Heart left ventricle (tissue), 16 donors: ENCODE data around the gene ANKRD2. TPM values are rescaled to one million over a fixed set of nuclear protein-coding genes. Genes with fewer than 3 reads are reported as not detected.
A peak's percentile ranks its signal among the peaks of the same experiment; 100 is the strongest.

Experiments
- ATAC-seq, 4 donors: fragments of 200-7000 bp; cut with Tn5 transposase; one replicate each; pipeline ENCODE4 v1.9.1; 2020 to 2022; ENCODE audit warnings: moderate library complexity in 4 of 4, mild to moderate bottlenecking in 3 of 4, moderate number of reproducible peaks in 1 of 4
- DNase-seq, 5 donors: peaks; one replicate each; pipeline ENCODE4 v3.0.0-alpha.2; 2020
- H3K27ac ChIP-seq, 12 donors: fragments of 200-600 bp; sonication (generic) in 4 of 12; one replicate each; pipeline versions ENCODE4 v1.5.0 to v1.8.0; 2016 to 2022; ENCODE audit warnings: mild to moderate bottlenecking in 2 of 12
- H3K27me3 ChIP-seq, 9 donors: fragments of 200-600 bp; sonication (generic) in 2 of 9; one replicate each; pipeline versions ENCODE4 v1.5.1 to v1.8.0; 2016 to 2022; ENCODE audit warnings: mild to moderate bottlenecking in 3 of 9
- H3K36me3 ChIP-seq, 9 donors: fragments of 200-600 bp; sonication (generic) in 2 of 9; one replicate each; pipeline versions ENCODE4 v1.5.0 to v1.8.0; 2018 to 2022; ENCODE audit warnings: mild to moderate bottlenecking in 2 of 9
- H3K4me1 ChIP-seq, 12 donors: fragments of 200-600 bp; sonication (generic) in 4 of 12; one replicate each; pipeline versions ENCODE4 v1.5.0 to v1.8.0; 2016 to 2022; ENCODE audit warnings: mild to moderate bottlenecking in 3 of 12
- H3K4me3 ChIP-seq, 12 donors: fragments of 200-600 bp; sonication (generic) in 4 of 12; one replicate each; pipeline versions ENCODE4 v1.5.0 to v1.8.0; 2017 to 2022; ENCODE audit warnings: mild to moderate bottlenecking in 9 of 12, moderate library complexity in 4 of 12
- H3K9me3 ChIP-seq, 12 donors: fragments of 200-600 bp; sonication (generic) in 4 of 12; one replicate each; pipeline versions ENCODE4 v1.5.0 to v1.8.0; 2016 to 2022; ENCODE audit warnings: mild to moderate bottlenecking in 1 of 12
- CTCF ChIP-seq, 12 donors: fragments of 200-600 bp; sonication (generic) in 4 of 12; IDR thresholded peaks; one replicate each; pipeline versions ENCODE4 v1.5.0 to v1.8.0; 2018 to 2022; ENCODE audit warnings: antibody characterized with exemption in 12 of 12, mild to moderate bottlenecking in 5 of 12
- POLR2A ChIP-seq, 2 donors: fragments of 450-650 bp; IDR thresholded peaks; one replicate each; pipeline ENCODE4 v1.6.1; 2017; ENCODE audit warnings: antibody characterized with exemption in 2 of 2, mild to moderate bottlenecking in 2 of 2, moderate library complexity in 2 of 2
- WGBS, 4 donors: extraction: QIAGEN DNeasy Blood & Tissue Kit in 2 of 4; methylation state at CpG; one replicate each; pipeline versions ENCODE4 v1.1.5 to v1.1.7; 2013 to 2018; 5-methylcytosine and 5-hydroxymethylcytosine counted together
- intact Hi-C, 10 donors: fragments of 100-400 bp; cut with DNase I; formaldehyde crosslinking; loops; one replicate each; pipeline versions ENCODE4 v1.11.1 to v1.14.2; 2022
- polyA plus RNA-seq, 2 donors: library from polyadenylated mRNA; stranded (reverse); fragments of 200-250 nt; gene quantifications; one replicate each; pipeline ENCODE4 v1.2.3, GENCODE V29; 2013
- total RNA-seq, 9 donors: library from RNA; depleted of rRNA in 2 of 9; stranded (reverse); fragments of >200 nt in 2 of 9; fragmentation: NEBNext Ultra II Directional in 3 of 9; extraction: Animal tissue kit (Norgen Biotek cat#: 25700) in 3 of 9; gene quantifications; one replicate each; pipeline versions ENCODE4 v1.1.0 to v1.2.4, GENCODE V29; 2016 to 2023
- donor health status: ischemic (EF 13 %, LVEDD 7.1; RV severe dilation, severe dysfunction).
- donor health status: healthy with polysubstance abuse.
- donor health status: DM: no; HTN: yes; CAD: no.
- donor health status: DM: no; HTN: no; CAD: no.
- donor health status: ischemic (EF 25% LVEDD 6.9; RV normal size, moderate dysfunction).
- donor health status: ischemic (EF 25% LVEDD 5.7; RV mildly dilated, moderate dysfunction).
- donor health status: healthy.
- donor health status: DM: yes; HTN: yes; CAD: no.
- donor health status: ischemic (EF 35%, LVEDD 5.7; RV mildly dilated, moderate dysfunction).
- donor health status: nonischemic (EF 11% LVEDD 7.7; RV severe dilation, severe dysfunction).
- donor health status: DM: yes; HTN: yes; CAD: no.
- donor health status: PGD.
- donor health status: ischemic (EF 29% LVEDD 5.4; RV normal size, mild dysfunction).
- donor health status: nonischemic (EF 23%, LVEDD 6.1; RV moderate dilation, normal function).

ANKRD2 gene
- total and polyA plus RNA-seq, 11 donors: 56.7 to 2,367 (median 517) TPM

- WGBS, 4 donors: 75 to 89% (median 86%) methylated on average over 2 of the region's 2 CpGs
- no peaks in the 10 kb centered on the region for H3K27me3 ChIP-seq
- H3K36me3 ChIP-seq: no peaks in the 10 kb centered on the region
- H3K9me3 ChIP-seq: no peaks in the 10 kb centered on the region
- peak overlapping the region in 8 of 12 donors; percentile 22 to 96 (median 85) for H3K27ac ChIP-seq
- no peak for ATAC-seq
- H3K4me1 ChIP-seq: peaks cover 0 to 36% (median 3%) of the 10 kb centered on the region in 12 donors
- H3K4me3 ChIP-seq: no peak overlapping the region
- TF ChIP-seq CTCF (IDR thresholded peaks at IDR 0.05): no peak
- TF ChIP-seq POLR2A (IDR thresholded peaks at IDR 0.05): no peak
- intact Hi-C loops: no loop called here
- no peak for DNase-seq
Observed at GRCh38 chr10:97587183-97587582, 14.6 kb downstream of the ANKRD2 start.

- TF ChIP-seq CTCF (IDR thresholded peaks at IDR 0.05): no peak
- TF ChIP-seq POLR2A (IDR thresholded peaks at IDR 0.05): no peak
- intact Hi-C loops: no loop called here
- Histone ChIP-seq H3K36me3 (no peaks in the 10 kb centered on the region), H3K4me3 (no peak within 1 kb of the TSS), H3K9me3 (no peaks in the 10 kb centered on the region), H3K27ac (peak within 1 kb of the TSS in 2 of 12 donors; percentile 2 to 43), H3K4me1 (peaks cover 0 to 33% (median 8%) of the 10 kb centered on the region in 12 donors), H3K27me3 (no peaks in the 10 kb centered on the region)
- 55 to 79% (median 68%) methylated on average over 2 to 3 of the region's 3 CpGs for WGBS, 4 donors
- ATAC-seq (no peak), DNase-seq (peak in 1 of 5 donors; percentile 37)
Observed at GRCh38 chr10:97589479-97589878, 16.9 kb downstream of the ANKRD2 start, which contains the start of gene C10orf62. Gene C10orf62 (plus strand): TSS chr10:97589721. CDS start chr10:97589898, 177 bp downstream.

GRCh38 chr10:97590082-97590747 lies 17.6 kb downstream of the ANKRD2 start:
- H3K27ac ChIP-seq: peak overlapping the region in 1 of 12 donors; percentile 23
- no peaks in the 10 kb centered on the region for H3K27me3 ChIP-seq
- H3K4me3 ChIP-seq: no peak overlapping the region
- H3K36me3 ChIP-seq: no peaks in the 10 kb centered on the region
- TF ChIP-seq POLR2A (IDR thresholded peaks at IDR 0.05) (no peak), CTCF (IDR thresholded peaks at IDR 0.05) (no peak)
- no peaks in the 10 kb centered on the region for H3K9me3 ChIP-seq
- peak in 1 of 5 donors; percentile 23 for DNase-seq
- intact Hi-C loops: no loop called here
- ATAC-seq: no peak
- WGBS, 4 donors: 90 to 96% (median 92%) methylated on average over 12 to 15 of the region's 15 CpGs
- H3K4me1 ChIP-seq: peaks cover 0 to 32% (median 5%) of the 10 kb centered on the region in 12 donors

GRCh38 chr10:97590748-97591495 lies 18.3 kb downstream of the ANKRD2 start:
- DNase-seq (peak in 1 of 5 donors; percentile 7), ATAC-seq (no peak)
- no peaks in the 10 kb centered on the region for H3K36me3 ChIP-seq
- intact Hi-C loops: no loop called here
- H3K4me3 ChIP-seq: no peak overlapping the region
- H3K27ac ChIP-seq: no peak overlapping the region
- H3K9me3 ChIP-seq: no peaks in the 10 kb centered on the region
- no peak for TF ChIP-seq CTCF (IDR thresholded peaks at IDR 0.05)
- no peak for TF ChIP-seq POLR2A (IDR thresholded peaks at IDR 0.05)
- no peaks in the 10 kb centered on the region for H3K27me3 ChIP-seq
- H3K4me1 ChIP-seq: peaks cover 0 to 32% (median 10%) of the 10 kb centered on the region in 12 donors
- whole genome bisulfite sequencing, 4 donors: 67 to 72% (median 70%) methylated on average over 5 of the region's 5 CpGs
